IPS-18a (cell line): ENCODE data around the gene LAX1.

Experiments
- H3K27ac ChIP-seq: one replicate; pipeline ENCODE4 v1.5.1; 2013; ENCODE audit warnings: low read length
- H3K27me3 ChIP-seq: one replicate; pipeline ENCODE4 v1.6.1; 2013; ENCODE audit warnings: mild to moderate bottlenecking, low read length; ENCODE audit not compliant: control insufficient read depth, insufficient read depth
- H3K36me3 ChIP-seq: one replicate; pipeline ENCODE4 v1.6.1; 2013; ENCODE audit warnings: low read depth, low read length; ENCODE audit not compliant: control insufficient read depth
- H3K4me1 ChIP-seq: one replicate; pipeline ENCODE4 v1.6.1; 2013; ENCODE audit warnings: low read depth, low read length; ENCODE audit not compliant: control insufficient read depth
- H3K4me3 ChIP-seq: one replicate; pipeline ENCODE4 v1.5.1; 2013; ENCODE audit warnings: low read length
- H3K9ac ChIP-seq: one replicate; pipeline ENCODE4 v1.6.1; 2013; ENCODE audit warnings: mild to moderate bottlenecking, low read length, moderate library complexity
- H3K9me3 ChIP-seq: one replicate; pipeline ENCODE4 v1.6.1; 2013; ENCODE audit warnings: low read depth, low read length; ENCODE audit not compliant: control insufficient read depth

The LAX1 gene

GRCh38 chr1:203765029-203765837, at the start of gene LAX1:
Gene LAX1 (plus strand): TSS chr1:203765183. CDS start chr1:203765566, 383 bp downstream.
- H3K9ac ChIP-seq: no peak within 1 kb of the TSS
- no peaks in the 10 kb centered on the region for H3K9me3 ChIP-seq
- no peak within 1 kb of the TSS for H3K27ac ChIP-seq
- no peak within 1 kb of the TSS for H3K4me3 ChIP-seq
- no peaks in the 10 kb centered on the region for H3K36me3 ChIP-seq
- H3K27me3 ChIP-seq: no peaks in the 10 kb centered on the region
- H3K4me1 ChIP-seq: no peaks in the 10 kb centered on the region

GRCh38 chr1:203717120-203717519, 47.9 kb upstream of the LAX1 start:
- H3K4me1 ChIP-seq: no peaks in the 10 kb centered on the region
- no peak overlapping the region for H3K27ac ChIP-seq
- H3K9me3 ChIP-seq: no peaks in the 10 kb centered on the region
- H3K36me3 ChIP-seq: peaks cover 7% of the 10 kb centered on the region
- H3K27me3 ChIP-seq: no peaks in the 10 kb centered on the region
- no peak overlapping the region for H3K4me3 ChIP-seq
- no peak overlapping the region for H3K9ac ChIP-seq

- Histone ChIP-seq H3K9ac (no peak overlapping the region), H3K9me3 (no peaks in the 10 kb centered on the region), H3K36me3 (peaks cover 5% of the 10 kb centered on the region), H3K27ac (no peak overlapping the region), H3K4me3 (no peak overlapping the region), H3K4me1 (no peaks in the 10 kb centered on the region), H3K27me3 (no peaks in the 10 kb centered on the region)
These were observed 44.7 kb upstream of the LAX1 start for GRCh38 chr1:203720242-203720641.

GRCh38 chr1:203722909-203723308, 42.1 kb upstream of the LAX1 start:
- Histone ChIP-seq H3K36me3 (peaks cover 8% of the 10 kb centered on the region), H3K4me1 (no peaks in the 10 kb centered on the region), H3K27ac (no peak overlapping the region), H3K27me3 (no peaks in the 10 kb centered on the region), H3K4me3 (no peak overlapping the region), H3K9me3 (no peaks in the 10 kb centered on the region), H3K9ac (no peak overlapping the region)

GRCh38 chr1:203726417-203726867, 38.5 kb upstream of the LAX1 start:
- Histone ChIP-seq H3K36me3 (peaks cover 8% of the 10 kb centered on the region), H3K4me3 (no peak overlapping the region), H3K4me1 (no peaks in the 10 kb centered on the region), H3K9ac (no peak overlapping the region), H3K27me3 (no peaks in the 10 kb centered on the region), H3K9me3 (no peaks in the 10 kb centered on the region), H3K27ac (no peak overlapping the region)

GRCh38 chr1:203733009-203733863, 31.7 kb upstream of the LAX1 start:
- peaks cover 6% of the 10 kb centered on the region for H3K4me1 ChIP-seq
- H3K4me3 ChIP-seq: no peak overlapping the region
- no peaks in the 10 kb centered on the region for H3K9me3 ChIP-seq
- no peak overlapping the region for H3K27ac ChIP-seq
- no peaks in the 10 kb centered on the region for H3K27me3 ChIP-seq
- no peaks in the 10 kb centered on the region for H3K36me3 ChIP-seq
- no peak overlapping the region for H3K9ac ChIP-seq

GRCh38 chr1:203742436-203742835, 22.5 kb upstream of the LAX1 start:
- H3K9ac ChIP-seq: no peak overlapping the region
- H3K9me3 ChIP-seq: no peaks in the 10 kb centered on the region
- no peak overlapping the region for H3K4me3 ChIP-seq
- no peaks in the 10 kb centered on the region for H3K27me3 ChIP-seq
- peaks cover 3% of the 10 kb centered on the region for H3K36me3 ChIP-seq
- no peak overlapping the region for H3K27ac ChIP-seq
- peaks cover 20% of the 10 kb centered on the region for H3K4me1 ChIP-seq

GRCh38 chr1:203743091-203743571, 21.9 kb upstream of the LAX1 start:
- Histone ChIP-seq H3K4me3 (no peak overlapping the region), H3K4me1 (peaks cover 20% of the 10 kb centered on the region), H3K27ac (no peak overlapping the region), H3K9me3 (no peaks in the 10 kb centered on the region), H3K36me3 (peaks cover 3% of the 10 kb centered on the region), H3K9ac (no peak overlapping the region), H3K27me3 (no peaks in the 10 kb centered on the region)

GRCh38 chr1:203744075-203744972, 20.7 kb upstream of the LAX1 start:
- Histone ChIP-seq H3K4me3 (no peak overlapping the region), H3K9me3 (no peaks in the 10 kb centered on the region), H3K9ac (no peak overlapping the region), H3K4me1 (peaks cover 20% of the 10 kb centered on the region), H3K36me3 (peaks cover 3% of the 10 kb centered on the region), H3K27me3 (no peaks in the 10 kb centered on the region), H3K27ac (no peak overlapping the region)

- Histone ChIP-seq H3K36me3 (no peaks in the 10 kb centered on the region), H3K27me3 (no peaks in the 10 kb centered on the region), H3K4me1 (peaks cover 20% of the 10 kb centered on the region), H3K27ac (no peak overlapping the region), H3K4me3 (no peak overlapping the region), H3K9ac (no peak overlapping the region), H3K9me3 (no peaks in the 10 kb centered on the region)
These were observed 18.7 kb upstream of the LAX1 start for GRCh38 chr1:203746281-203746680.

GRCh38 chr1:203751051-203751450, 13.9 kb upstream of the LAX1 start:
- H3K27ac ChIP-seq: no peak overlapping the region
- H3K36me3 ChIP-seq: no peaks in the 10 kb centered on the region
- no peak overlapping the region for H3K9ac ChIP-seq
- H3K9me3 ChIP-seq: no peaks in the 10 kb centered on the region
- no peaks in the 10 kb centered on the region for H3K4me1 ChIP-seq
- no peak overlapping the region for H3K4me3 ChIP-seq
- H3K27me3 ChIP-seq: no peaks in the 10 kb centered on the region
